Lower leg skin (tissue), 4 donors: ENCODE results near the gene ZNF90. TPM values are rescaled to one million over a fixed set of nuclear protein-coding genes. Genes with fewer than 3 reads are reported as not detected.
"Not testable (repeated sequence)": the region's sequence is repeated elsewhere in the genome, so short reads cannot be mapped to it uniquely, and the experiment has no call there.

Experiments
- DNase-seq, 2 donors: peaks; one replicate each; pipeline ENCODE4 v3.0.0-alpha.2; 2019; ENCODE audit warnings: low spot score in 2 of 2
- H3K4me3 ChIP-seq: fragments of 200-600 bp; sonication (generic); 2 replicates; pipeline ENCODE4 v1.5.1; 2017; ENCODE audit warnings: mild to moderate bottlenecking, low read depth; ENCODE audit not compliant: poor library complexity, severe bottlenecking
- CTCF ChIP-seq, 3 donors: fragments of 450-650 bp; IDR thresholded peaks; one replicate each; pipeline ENCODE4 v1.5.1; 2016; ENCODE audit warnings: antibody characterized with exemption in 3 of 3, mild to moderate bottlenecking in 3 of 3, moderate library complexity in 2 of 3
- POLR2A ChIP-seq, 2 donors: fragments of 450-650 bp; IDR thresholded peaks; one replicate each; pipeline ENCODE4 v1.6.1; 2016 to 2017; ENCODE audit warnings: antibody characterized with exemption in 2 of 2, mild to moderate bottlenecking in 1 of 2, moderate library complexity in 1 of 2
- WGBS, 2 donors: methylation state at CpG; one replicate each; pipeline ENCODE4 v1.1.5; 2018; 5-methylcytosine and 5-hydroxymethylcytosine counted together
- intact Hi-C: fragments of 100-400 bp; cut with DNase I; formaldehyde crosslinking; loops from one replicate; pipeline ENCODE4 v1.15.0; 2023; ENCODE audit warnings: low total_unique reads
- total RNA-seq, 4 donors: library from RNA; depleted of rRNA; stranded (reverse); fragments of >200 nt; gene quantifications; one replicate each; pipeline ENCODE4 v1.1.0, GENCODE V29; 2016

ZNF90 gene
- total RNA-seq, 4 donors from 2014 or later: 1.6 to 5.5 (median 1.8) TPM

- TF ChIP-seq CTCF (IDR thresholded peaks at IDR 0.05): no peak
- intact Hi-C loops: no loop called here
- DNase-seq: no peak
- WGBS, 2 donors: 77 to 83% methylated on average over 9 to 12 of the region's 12 CpGs
- no peak overlapping the region for H3K4me3 ChIP-seq
Observed at GRCh38 chr19:20151617-20152145, 73.9 kb downstream of the ZNF90 start.

GRCh38 chr19:20152506-20152905 lies 74.7 kb downstream of the ZNF90 start:
- intact Hi-C loops, H3K4me3 ChIP-seq, DNase-seq: not testable (repeated sequence)
- 46 to 80% methylated on average over 13 to 14 of the region's 15 CpGs for WGBS, 2 donors

GRCh38 chr19:20153281-20153680 lies 75.5 kb downstream of the ZNF90 start:
- TF ChIP-seq CTCF (IDR thresholded peaks at IDR 0.05) (no peak), POLR2A (IDR thresholded peaks at IDR 0.05) (no peak)
- intact Hi-C loops: no loop called here
- no peak for DNase-seq
- 85 to 91% methylated on average over 4 of the region's 4 CpGs for WGBS, 2 donors
- no peak overlapping the region for H3K4me3 ChIP-seq

GRCh38 chr19:20154636-20155035 lies 76.8 kb downstream of the ZNF90 start:
- TF ChIP-seq CTCF (IDR thresholded peaks at IDR 0.05) (no peak), POLR2A (IDR thresholded peaks at IDR 0.05) (no peak)
- no peak for DNase-seq
- no peak overlapping the region for H3K4me3 ChIP-seq
- intact Hi-C loops: no loop called here
- 70 to 72% methylated on average over 4 of the region's 4 CpGs for WGBS, 2 donors

- H3K4me3 ChIP-seq: no peak overlapping the region
- TF ChIP-seq POLR2A (IDR thresholded peaks at IDR 0.05): no peak
- no peak for TF ChIP-seq CTCF (IDR thresholded peaks at IDR 0.05)
- 70 to 76% methylated on average over 3 of the region's 3 CpGs for WGBS, 2 donors
- DNase-seq: no peak
- intact Hi-C loops: no loop called here
Observed at GRCh38 chr19:20162821-20163220, 85.0 kb downstream of the ZNF90 start.

- no peak for TF ChIP-seq CTCF (IDR thresholded peaks at IDR 0.05)
- TF ChIP-seq POLR2A (IDR thresholded peaks at IDR 0.05): no peak
- intact Hi-C loops: no loop called here
- WGBS, 2 donors: 81 to 89% methylated on average over 1 of the region's 1 CpG
- no peak for DNase-seq
- no peak overlapping the region for H3K4me3 ChIP-seq
Observed at GRCh38 chr19:20164456-20164855, 86.7 kb downstream of the ZNF90 start.
